ENCODE measurements around the gene MAGI3.
A peak's percentile ranks its signal among the peaks of the same experiment; 100 is the strongest.

The MAGI3 gene

DNA sequence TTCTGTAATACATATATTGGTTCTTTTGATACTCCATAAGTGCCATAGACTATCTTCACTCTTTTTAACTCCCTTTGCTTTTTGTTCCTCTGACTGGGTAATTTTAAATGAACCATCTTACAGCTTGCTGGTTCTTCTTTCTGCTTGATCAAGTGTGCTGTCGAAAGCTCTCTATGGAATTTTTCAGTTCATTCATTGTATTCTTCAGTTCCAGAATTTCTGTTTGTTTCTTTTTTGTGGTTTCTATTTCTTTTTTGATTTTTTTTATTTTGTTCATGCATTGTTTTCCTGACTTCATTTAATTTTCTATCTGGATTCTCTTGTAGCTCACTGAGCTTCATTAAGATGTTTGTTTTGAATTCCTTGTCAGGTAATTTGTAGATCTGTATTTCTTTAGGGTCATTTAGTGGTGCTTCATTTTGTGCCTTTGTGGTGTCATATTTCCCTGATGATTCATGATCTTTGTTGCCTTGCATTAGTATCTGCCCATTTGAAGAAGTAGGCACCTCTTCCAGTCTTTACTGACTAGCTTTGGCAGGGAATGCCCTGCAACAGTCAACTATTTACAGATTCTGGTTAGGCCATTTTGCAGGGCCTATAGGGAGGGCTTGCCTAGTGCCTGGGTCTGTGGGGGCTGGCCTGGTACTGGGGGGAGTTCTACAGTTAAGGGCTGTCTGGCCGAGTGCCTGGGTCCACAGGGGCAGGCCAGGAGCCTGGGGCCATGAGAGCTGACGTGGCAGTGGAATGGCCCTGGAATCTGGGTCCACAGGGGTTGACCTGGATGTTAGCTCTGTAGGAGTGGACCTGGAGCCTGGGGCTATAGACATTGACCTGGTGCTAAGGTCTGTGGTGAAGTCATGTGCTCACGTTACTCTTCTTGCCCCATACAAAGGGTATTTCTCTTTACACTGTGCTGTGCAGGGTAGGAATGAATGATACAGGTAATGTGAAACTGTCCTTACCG, 89.7 kb downstream of the MAGI3 start:
- no peak for TF ChIP-seq YY1 (IDR thresholded peaks at IDR 0.05; ENCODE audit: low read depth)
- TF ChIP-seq ZBTB7A (IDR thresholded peaks at IDR 0.05; ENCODE audit: low read depth), result no peak
- TF ChIP-seq EGR1 (IDR thresholded peaks at IDR 0.05), result no peak
- no peak for TF ChIP-seq TAF1 (IDR thresholded peaks at IDR 0.05; ENCODE audit: low read depth)
- TF ChIP-seq TCF12 (IDR thresholded peaks at IDR 0.05; ENCODE audit: low read depth), result no peak
- TF ChIP-seq, protein P1, sequence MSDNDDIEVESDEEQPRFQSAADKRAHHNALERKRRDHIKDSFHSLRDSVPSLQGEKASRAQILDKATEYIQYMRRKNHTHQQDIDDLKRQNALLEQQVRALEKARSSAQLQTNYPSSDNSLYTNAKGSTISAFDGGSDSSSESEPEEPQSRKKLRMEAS (IDR thresholded peaks at IDR 0.05), result no peak
- TF ChIP-seq, protein P2, sequence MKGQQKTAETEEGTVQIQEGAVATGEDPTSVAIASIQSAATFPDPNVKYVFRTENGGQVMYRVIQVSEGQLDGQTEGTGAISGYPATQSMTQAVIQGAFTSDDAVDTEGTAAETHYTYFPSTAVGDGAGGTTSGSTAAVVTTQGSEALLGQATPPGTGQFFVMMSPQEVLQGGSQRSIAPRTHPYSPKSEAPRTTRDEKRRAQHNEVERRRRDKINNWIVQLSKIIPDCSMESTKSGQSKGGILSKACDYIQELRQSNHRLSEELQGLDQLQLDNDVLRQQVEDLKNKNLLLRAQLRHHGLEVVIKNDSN (IDR thresholded peaks at IDR 0.05), result no peak
- no peak for TF ChIP-seq CREB1 (IDR thresholded peaks at IDR 0.05; ENCODE audit: low read depth)
- TF ChIP-seq FOXM1 (IDR thresholded peaks at IDR 0.05; ENCODE audit: borderline replicate concordance, low read depth), result no peak
- no peak for TF ChIP-seq NFIC (IDR thresholded peaks at IDR 0.05)
- TF ChIP-seq TEAD4 (IDR thresholded peaks at IDR 0.05), result no peak
- no peak for TF ChIP-seq CEBPB (IDR thresholded peaks at IDR 0.05)

DNA sequence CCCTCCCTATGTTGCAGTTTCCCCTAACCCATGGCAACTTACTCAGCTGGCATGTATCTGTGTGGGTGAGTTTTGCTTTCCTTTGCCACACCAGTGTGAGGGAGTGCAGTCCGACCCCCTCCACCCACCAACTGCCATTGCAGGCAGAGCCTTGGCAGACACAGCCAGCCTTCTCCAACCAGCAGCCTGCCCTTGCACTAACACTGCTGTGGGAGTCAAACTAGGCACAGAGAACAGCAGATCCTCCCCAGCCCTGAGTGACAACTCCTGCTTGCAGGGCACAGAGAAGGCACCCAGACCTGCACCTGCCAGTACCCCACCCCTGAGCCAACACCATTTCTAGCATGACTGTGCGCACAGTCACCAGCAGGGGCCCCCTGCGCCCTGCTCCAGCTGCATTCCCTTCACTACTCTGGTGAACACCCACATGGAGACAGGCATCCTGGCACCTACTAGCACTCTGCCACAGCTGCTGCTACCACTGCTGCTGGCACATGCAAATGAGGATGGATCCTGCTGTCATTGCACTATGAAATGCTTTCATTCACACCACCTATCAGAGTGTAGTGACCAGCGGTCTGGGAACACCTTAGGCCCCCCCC, 98.4 kb downstream of the MAGI3 start:
- TF ChIP-seq EP300 (IDR thresholded peaks at IDR 0.05; ENCODE audit: borderline replicate concordance), result no peak
- 0 out of 2 replicates have a peak, but pooled peaks have one; percentile 3 for TF ChIP-seq RAD21 (IDR thresholded peaks at IDR 0.05; ENCODE audit: low read depth)

DNA sequence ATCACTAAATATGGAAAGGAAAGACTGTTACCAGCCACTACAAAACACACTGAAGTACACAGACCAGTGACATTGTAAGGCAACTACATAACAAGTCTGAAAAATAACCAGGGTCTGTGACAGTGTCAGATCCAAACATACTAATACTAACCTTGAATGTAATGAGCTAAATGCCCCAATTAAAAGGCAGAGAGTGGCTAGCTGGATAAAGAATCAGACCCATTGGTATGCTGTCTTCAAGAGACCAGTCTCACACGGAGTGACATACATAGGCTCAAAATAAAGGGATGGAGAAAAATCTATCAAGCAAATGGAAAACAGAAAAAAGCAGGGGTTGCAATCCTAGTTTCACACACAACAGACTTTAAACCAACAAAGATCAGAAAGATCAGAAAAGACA, 100.1 kb downstream of the MAGI3 start:
- no peak for TF ChIP-seq EP300 (IDR thresholded peaks at IDR 0.05; ENCODE audit: borderline replicate concordance)

DNA sequence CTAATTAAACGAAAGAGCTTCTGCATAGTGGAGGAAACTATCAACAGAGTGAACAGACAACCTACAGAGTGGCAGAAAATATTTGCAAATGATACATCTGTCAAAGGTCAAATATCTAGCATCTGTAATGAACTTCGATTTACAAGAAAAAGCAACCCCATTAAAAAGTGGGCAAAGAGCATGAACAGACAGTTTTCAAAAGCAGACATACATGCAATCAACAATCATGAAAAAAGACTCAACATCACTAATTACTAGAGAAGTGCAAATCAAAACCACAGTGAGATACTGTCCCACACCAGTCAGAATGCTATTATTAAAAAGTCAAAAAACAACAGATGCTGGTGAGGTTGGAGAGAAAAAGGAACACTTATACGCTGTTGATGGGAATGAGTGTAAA, 103.2 kb downstream of the MAGI3 start:
- TF ChIP-seq NFIC (IDR thresholded peaks at IDR 0.05) (no peak), TCF12 (IDR thresholded peaks at IDR 0.05; ENCODE audit: low read depth) (no peak), EP300 (IDR thresholded peaks at IDR 0.05; ENCODE audit: borderline replicate concordance) (no peak), CEBPB (IDR thresholded peaks at IDR 0.05) (no peak), ZBTB7A (IDR thresholded peaks at IDR 0.05; ENCODE audit: low read depth) (no peak), YY1 (IDR thresholded peaks at IDR 0.05; ENCODE audit: low read depth) (no peak), CREB1 (IDR thresholded peaks at IDR 0.05; ENCODE audit: low read depth) (no peak), FOXM1 (IDR thresholded peaks at IDR 0.05; ENCODE audit: borderline replicate concordance, low read depth) (no peak), TAF1 (IDR thresholded peaks at IDR 0.05; ENCODE audit: low read depth) (no peak)
- TF ChIP-seq, protein P2 (IDR thresholded peaks at IDR 0.05), result no peak

DNA sequence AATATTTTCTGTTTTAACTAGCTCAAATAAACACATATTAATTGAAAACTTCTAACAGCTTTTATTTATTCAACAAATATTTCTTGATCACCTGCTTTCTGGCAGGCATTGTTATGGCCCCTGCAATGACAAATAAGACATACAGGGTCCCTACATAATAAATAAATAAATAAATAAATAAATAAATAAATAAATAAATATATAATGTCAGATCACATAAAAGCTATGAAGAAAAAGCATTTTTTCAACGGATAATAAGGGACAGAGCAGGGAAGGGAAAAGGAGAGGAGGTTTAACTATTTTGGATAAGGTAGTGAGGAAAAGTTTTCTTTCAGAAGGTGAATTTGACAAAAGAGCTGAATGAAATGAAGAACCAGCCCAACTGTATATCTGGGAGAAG, 115.0 kb downstream of the MAGI3 start:
- TF ChIP-seq CEBPB (IDR thresholded peaks at IDR 0.05) (no peak), EP300 (IDR thresholded peaks at IDR 0.05; ENCODE audit: borderline replicate concordance) (no peak), ZBTB7A (IDR thresholded peaks at IDR 0.05; ENCODE audit: low read depth) (no peak), TAF1 (IDR thresholded peaks at IDR 0.05; ENCODE audit: low read depth) (no peak), YY1 (IDR thresholded peaks at IDR 0.05; ENCODE audit: low read depth) (no peak), RAD21 (IDR thresholded peaks at IDR 0.05; ENCODE audit: low read depth) (no peak)
- TF ChIP-seq, protein P3, sequence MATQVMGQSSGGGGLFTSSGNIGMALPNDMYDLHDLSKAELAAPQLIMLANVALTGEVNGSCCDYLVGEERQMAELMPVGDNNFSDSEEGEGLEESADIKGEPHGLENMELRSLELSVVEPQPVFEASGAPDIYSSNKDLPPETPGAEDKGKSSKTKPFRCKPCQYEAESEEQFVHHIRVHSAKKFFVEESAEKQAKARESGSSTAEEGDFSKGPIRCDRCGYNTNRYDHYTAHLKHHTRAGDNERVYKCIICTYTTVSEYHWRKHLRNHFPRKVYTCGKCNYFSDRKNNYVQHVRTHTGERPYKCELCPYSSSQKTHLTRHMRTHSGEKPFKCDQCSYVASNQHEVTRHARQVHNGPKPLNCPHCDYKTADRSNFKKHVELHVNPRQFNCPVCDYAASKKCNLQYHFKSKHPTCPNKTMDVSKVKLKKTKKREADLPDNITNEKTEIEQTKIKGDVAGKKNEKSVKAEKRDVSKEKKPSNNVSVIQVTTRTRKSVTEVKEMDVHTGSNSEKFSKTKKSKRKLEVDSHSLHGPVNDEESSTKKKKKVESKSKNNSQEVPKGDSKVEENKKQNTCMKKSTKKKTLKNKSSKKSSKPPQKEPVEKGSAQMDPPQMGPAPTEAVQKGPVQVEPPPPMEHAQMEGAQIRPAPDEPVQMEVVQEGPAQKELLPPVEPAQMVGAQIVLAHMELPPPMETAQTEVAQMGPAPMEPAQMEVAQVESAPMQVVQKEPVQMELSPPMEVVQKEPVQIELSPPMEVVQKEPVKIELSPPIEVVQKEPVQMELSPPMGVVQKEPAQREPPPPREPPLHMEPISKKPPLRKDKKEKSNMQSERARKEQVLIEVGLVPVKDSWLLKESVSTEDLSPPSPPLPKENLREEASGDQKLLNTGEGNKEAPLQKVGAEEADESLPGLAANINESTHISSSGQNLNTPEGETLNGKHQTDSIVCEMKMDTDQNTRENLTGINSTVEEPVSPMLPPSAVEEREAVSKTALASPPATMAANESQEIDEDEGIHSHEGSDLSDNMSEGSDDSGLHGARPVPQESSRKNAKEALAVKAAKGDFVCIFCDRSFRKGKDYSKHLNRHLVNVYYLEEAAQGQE (IDR thresholded peaks at IDR 0.05; ENCODE audit: low read depth), result no peak
- TF ChIP-seq, protein P1 (IDR thresholded peaks at IDR 0.05), result no peak
- TF ChIP-seq, protein P2 (IDR thresholded peaks at IDR 0.05), result no peak

DNA sequence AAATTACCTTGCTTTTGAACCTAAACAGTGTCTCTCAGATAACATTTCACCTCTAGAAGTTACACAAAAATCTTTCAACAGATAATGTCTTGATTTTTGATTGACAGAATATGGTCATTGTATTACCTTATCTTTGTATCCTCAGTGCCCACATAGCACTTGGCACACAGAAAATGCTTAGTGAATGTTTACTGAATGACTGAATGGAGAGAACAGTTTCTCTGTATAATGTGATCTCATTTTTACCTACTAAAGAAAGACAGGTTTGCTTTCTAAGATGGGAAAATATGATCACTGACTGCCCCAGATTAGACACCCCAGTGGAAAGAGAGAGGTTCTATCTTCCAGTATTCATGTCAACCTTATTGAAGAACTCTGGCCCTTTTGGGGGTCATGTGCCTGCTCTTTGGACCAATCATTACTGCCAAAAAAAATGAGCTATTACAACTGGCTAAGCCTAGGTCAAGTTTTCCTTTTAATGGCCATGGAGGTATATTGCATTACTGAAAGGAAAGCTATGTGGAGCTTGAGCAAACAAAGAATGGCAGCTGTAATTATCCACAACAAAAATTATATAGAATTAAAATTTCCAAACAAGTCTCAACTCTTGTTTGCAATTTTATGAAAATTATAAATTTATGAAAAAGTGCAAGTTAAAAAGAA, 117.4 kb downstream of the MAGI3 start:
- TF ChIP-seq EGR1 (IDR thresholded peaks at IDR 0.05) (no peak), ZBTB7A (IDR thresholded peaks at IDR 0.05; ENCODE audit: low read depth) (no peak), CREB1 (IDR thresholded peaks at IDR 0.05; ENCODE audit: low read depth) (no peak), YY1 (IDR thresholded peaks at IDR 0.05; ENCODE audit: low read depth) (no peak), TAF1 (IDR thresholded peaks at IDR 0.05; ENCODE audit: low read depth) (no peak), NFIC (IDR thresholded peaks at IDR 0.05) (no peak), TCF12 (IDR thresholded peaks at IDR 0.05; ENCODE audit: low read depth) (no peak), CEBPB (IDR thresholded peaks at IDR 0.05) (no peak), FOXM1 (IDR thresholded peaks at IDR 0.05; ENCODE audit: borderline replicate concordance, low read depth) (no peak), TEAD4 (IDR thresholded peaks at IDR 0.05) (no peak), RAD21 (IDR thresholded peaks at IDR 0.05; ENCODE audit: low read depth) (no peak), EP300 (IDR thresholded peaks at IDR 0.05; ENCODE audit: borderline replicate concordance) (no peak)
- TF ChIP-seq, protein P3 (IDR thresholded peaks at IDR 0.05; ENCODE audit: low read depth), result no peak
- TF ChIP-seq, protein P2 (IDR thresholded peaks at IDR 0.05), result no peak
- TF ChIP-seq, protein P1 (IDR thresholded peaks at IDR 0.05), result no peak

Data from Ishikawa (cell line).